NOMO-1 (cell line): Measurements from ENCODE around the gene HOXD13.

Experiments
- DNase-seq, 2 experiments: peaks; one replicate each; lab custom pipeline; 2025; ENCODE audit not compliant: unreplicated experiment in 2 of 2; lab: John Stamatoyannopoulos, UW

HOXD13 gene

DNA sequence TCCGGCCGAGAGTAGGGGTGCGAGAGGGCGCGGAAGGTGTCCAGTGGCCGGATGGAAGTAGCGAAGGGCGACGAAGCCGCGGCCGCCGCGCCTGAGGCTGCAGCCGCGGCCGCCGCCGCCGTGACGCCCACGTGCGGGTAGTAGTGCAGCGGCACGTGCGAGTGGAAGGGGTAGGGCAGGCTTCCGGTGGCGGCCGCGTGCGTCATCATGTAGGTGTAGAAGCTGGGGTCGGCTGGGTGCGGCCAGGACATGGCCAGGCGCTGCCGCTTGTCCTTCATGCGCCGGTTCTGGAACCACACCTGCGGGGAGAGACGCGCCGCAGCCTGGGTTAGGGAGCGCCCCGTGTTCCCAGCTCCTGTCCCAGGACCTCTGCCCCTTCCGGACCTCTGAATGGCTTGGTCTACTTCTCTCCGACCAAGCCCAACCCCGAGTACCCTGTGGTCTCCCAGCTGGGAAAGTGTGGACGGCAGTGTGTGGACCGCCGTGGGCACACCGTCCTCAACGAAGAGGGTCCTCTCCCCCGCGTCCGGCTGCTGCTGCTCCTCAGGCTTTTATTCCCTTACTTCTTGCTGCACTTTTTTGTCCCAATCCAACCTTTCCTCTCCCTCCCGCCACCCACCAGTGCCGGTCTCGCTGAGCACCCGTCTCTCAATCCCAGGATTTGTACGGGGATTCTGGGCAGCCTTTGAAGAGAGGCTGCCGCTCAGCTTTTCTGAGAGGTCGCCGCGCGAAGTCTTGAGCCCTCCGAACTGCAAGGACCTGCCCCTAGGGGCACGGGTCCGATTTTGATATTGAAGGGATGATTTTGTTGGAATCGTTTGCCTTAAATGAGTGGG lies 11.8 kb upstream of the HOXD13 start:
- no peak for DNase-seq

DNA sequence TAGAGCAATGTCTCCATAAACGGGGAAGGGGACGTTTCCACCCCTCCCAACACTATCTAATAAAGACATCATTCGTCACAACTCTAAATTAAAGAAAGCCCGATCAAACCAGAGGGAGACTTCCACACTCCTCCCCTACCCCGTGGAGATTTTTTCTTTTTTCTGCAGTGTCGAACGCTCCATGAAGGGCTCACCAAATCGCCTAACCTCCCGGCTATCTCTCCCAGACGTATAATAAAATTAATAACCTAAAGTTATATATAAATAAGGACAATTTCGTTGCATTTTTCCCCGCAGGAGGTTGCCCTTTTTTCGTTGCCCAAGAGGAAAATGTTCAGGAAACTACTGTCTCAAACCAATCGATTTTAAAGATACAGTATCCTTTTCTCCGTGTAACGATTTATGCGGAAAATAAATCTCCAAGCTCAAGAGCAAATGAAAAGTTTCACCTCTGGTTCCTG lies 11.1 kb upstream of the HOXD13 start:
- DNase-seq, result no peak

DNA sequence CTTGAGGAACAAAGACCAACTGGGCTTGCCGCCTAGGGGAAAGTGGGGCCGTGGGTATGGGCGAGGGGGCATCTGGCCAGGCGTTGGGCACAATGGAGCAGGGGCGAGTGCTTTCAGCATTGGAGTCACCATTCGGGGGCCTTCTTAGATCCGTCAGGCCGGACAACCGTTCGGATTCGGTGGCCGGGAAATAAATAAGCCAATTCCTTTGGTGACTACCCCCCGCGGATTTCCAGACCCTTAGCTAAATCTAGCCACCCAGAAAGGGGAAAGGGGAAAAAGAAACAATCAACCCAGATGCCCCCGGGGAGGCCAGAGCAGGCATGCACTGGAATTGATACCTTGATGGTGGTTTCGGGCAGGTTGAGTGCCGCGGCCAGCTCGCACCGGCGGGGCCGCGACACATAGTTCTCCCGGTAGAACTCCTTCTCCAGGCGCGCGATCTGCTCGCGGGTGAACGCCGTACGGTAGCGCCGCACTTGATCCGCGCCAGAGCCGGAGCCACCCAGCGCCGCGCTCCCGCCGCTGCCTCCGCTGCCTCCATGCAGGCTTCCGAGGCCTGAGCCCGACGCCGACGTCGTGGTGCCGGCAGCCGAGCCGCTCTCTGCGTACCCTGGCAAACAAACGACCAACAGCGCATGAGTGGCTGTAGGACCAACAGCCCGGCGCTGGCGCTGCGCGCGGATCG lies 10.5 kb upstream of the HOXD13 start:
- no peak for DNase-seq

DNA sequence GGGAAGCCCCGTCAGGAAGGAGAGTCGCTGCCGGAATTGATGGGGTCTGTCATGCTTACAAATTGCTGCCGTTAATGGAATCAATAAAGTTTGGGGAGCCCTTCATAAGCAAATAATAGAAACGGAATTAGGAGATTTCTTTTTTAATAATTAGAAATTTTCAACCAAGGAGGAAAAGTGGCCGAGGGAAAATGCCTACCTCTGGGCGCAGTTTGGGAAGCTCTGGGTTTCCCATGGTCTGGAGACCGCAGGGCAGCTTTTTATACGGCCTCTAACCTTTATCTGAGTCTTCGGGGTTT lies 10.0 kb upstream of the HOXD13 start:
- no peak for DNase-seq

DNA sequence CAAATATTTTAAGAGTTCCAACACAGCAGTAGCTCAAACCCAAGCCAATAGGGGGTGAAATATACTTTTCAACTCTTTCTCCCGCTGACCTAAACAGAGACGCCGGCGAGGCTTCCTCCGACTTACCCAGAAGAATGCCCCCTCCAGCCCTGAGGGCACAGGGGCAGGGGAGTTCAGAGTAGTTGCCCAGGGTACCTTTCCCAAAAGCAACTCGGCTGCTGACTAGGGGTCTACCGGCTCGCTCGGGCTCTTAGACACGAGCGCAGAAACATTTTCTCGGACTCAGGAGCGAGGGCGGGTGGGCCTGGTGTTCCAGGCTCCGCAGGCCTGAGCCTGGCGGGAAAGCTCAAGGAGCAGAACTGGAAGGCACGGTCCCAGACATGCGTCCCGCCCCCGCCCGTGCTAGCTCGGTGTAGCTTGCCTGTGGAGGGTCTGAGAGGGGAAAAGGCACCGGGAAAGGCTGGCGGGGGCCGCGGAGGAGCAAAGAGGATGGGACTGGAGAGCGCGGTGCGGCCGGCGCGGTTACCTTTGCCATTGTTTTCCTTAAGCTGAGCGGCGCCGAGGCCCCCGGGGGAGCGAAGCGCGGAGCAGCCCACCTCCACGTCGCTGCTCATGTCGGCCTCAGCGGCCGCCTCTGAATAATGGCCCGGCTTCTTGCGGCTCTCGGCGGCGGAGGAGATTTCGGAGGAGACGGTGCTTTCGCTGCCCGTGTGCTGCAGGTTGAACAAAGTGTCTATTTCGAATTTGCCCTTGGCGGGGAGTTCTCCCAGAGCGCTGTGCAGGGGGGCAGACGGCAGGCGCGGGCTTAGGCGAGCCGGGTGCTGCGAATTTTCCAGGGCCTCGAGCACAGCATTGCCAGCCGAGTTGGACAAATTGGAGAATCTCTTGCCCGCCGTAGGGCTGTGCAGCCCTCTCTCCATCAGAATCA lies 9.4 kb upstream of the HOXD13 start:
- DNase-seq, result no peak

DNA sequence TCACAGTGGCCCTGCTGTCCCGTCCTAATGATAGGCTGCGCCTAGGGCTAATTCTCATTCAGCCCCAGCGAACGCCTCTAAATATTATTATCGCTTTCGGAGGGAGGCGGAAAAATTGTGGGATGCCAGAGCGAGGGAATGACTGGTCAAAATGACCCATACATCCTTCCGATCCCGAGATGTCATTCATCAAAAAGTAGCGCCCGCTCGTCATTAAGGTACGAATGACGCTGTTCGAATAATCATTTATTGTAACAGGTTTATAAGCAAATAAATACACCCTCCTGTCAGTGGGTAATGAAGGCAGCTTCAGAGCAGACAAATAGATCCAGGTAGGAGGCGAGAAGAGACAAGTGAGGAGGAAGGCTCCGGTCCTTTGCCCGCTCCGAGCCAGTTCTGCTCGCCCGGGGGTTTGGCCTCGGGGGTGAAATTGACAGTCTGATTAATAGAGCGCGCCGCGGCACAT lies 8.7 kb upstream of the HOXD13 start, which contains the start of gene EVX2:
Gene EVX2 (minus strand): TSS at position 167 of the 466 bp plus-strand sequence. CDS start 186 bp downstream, outside the sequence.
- no peak for DNase-seq

DNA sequence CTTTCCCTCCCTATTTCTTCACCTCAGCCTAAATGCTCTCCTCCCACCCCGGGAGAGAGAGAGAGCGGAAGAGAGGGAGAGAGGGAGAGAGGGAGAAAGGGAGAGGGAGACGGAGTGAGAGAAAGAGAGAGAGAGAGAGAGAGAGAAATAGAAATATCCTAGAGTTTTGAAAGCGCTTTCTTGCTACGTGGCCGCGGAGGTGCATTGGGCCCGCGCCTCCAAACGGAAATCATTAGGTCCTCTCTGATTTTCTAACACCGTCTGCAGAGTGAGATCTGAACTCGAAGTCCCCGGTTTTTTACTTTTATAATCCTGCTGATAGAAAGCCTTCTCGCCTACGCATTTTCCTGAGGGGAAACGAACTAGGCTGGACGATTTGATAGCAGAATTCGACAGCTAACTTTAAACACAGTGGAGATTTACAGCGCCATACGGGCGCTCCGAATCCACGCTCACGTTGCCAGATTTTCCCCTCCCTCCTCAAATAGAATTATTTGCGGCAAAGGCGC lies 7.9 kb upstream of the HOXD13 start:
- DNase-seq, result no peak

DNA sequence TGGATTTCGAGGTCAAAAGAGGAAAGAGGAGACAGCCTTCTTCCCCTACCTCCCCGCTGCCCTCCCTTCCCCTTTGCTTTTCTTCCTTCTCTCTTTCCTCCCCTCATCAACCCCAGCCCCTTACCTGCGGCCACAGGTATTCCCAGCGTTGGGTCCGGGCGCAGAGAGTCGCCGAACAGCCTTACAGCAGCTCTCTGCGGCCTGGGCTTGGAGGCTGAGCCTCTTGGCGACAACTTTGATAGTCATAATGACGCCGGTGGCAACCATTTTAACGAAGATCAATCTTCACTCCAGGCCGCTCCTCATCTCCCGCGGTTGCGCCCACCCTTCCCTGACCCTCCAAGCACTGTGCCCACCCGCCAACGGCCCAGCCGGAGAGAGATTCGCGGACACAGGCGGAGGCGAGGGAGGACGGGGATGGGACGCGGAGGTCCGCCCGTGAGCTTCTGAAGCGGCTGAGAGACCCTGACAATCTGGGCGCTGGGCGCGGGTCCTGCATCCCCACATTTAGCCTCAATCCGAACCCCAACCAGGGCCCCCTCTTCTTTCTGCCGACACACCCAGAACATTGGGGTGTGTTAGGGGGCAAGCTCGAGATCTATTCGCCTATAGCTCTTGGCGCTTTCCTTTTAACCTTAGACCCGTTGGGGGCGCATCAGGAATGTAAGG lies 7.3 kb upstream of the HOXD13 start:
- no peak for DNase-seq

DNA sequence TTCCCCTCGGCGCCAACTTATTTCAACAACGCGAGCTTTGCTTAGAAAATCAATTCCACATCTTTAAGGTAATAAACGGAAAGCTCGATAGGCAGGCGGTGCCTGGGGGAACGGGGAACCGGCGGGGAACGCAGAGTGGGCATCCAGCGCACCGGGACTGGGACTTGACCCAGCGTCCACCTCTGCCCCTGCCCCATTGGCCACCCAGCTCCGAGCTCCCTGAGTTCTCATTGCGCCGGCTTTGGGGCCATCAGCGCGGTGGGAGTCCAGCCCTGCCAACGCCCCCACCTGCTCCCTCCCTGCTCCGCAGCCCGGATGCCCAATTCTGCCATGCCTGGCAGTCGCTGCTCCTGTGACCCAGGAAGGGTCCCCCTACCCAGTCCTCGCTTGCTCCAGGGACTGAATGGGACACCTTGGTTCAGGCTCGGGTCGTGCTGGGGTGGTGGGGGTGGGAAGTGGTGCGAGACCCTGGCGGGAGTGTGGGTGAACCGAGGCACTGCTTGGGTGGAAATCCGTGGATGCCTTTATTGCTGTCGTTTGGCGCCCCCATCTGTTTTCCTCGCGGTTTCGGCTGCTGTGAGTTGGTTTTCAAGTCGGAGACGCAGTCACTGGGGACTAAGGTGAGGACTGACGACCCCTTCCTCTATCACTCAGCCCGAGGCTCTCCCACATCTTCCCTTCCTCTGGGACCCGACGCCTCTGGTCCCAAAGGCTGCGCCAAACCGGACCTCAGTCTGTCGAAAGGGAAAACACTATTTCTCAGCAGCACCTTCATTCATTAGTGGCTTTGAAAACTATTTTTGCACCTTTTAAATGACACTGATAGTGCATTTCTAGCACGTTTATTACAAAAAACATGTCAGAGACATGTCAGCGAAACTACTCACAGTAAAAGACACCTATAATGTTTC lies 6.4 kb upstream of the HOXD13 start:
- no peak for DNase-seq

DNA sequence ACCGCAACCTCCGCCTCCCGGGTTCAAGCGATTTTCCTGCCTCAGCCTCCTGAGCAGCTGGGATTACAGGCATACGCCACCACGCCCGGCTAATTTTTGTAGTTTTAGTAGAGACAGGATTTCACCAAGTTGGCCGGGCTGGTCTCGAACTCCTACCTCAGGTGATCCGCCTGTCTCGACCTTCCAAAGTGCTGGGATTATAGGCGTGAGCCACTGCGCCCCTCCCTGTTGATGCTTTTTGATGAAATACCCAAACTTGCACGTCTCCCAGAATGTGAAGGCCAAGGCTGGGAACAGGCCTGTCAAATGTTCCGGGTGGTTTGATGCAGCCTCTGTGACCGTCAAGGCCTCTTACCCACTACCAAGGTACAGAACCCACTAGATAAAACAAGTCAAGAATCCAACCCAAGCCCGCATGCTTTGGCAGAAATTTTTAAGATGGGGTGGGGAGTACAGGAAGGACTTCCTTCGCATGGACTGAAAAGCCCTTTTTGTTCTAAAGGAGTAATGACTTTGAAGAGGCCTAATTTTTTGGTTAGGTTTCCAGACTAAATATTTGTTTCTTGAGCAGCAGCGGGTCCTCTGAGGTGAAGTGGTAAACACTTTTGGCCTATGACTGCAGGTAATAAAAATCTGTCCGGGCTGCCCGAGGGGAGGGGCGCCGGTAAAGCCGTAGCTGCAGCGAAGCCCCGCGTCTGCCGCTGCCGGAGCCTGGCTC lies 5.0 kb upstream of the HOXD13 start:
- DNase-seq, result no peak

DNA sequence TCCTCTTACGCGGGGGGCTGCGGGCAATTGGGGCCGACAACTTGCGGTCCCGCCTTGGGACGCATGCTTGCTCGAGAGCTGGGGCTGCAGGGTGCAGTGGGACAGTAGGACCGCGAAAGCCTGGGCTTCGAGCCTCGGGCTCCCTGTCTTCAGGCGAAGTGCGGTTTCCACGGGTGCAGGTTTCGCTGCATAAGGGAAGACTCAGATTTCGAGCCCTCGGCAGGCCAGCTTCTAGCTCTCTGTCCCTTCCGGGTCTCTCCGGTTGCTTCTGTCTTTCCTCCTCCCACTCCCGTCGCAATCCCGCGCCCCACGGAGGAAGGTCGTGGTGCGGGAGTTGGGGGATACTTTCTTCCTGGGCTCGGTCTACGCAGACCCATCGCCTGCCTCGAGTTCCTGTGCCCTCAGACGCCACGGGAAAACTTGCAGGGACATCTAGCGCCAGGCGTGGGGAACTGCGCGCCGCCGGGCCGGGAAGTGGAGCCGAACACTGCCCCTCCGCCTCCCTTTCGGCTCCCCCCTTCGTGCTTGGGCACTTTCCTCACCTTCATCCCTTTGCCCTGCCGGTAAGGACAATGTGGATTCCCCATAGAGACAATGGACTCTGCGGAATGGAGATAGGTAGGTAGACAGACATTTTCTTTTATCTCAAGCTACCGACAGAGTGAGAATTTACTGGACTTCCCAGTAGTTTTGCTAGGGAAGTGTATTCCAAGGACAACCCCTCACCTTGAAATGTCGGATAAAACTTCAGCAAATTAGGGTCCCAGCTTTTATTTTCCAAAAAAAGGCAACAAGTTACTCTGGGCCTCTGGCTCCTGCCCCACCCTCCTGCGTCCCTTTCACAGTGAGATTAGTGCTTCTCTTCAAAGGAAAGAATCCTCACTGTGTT lies 4.2 kb upstream of the HOXD13 start:
- DNase-seq, result peak; percentile 38 to 57

DNA sequence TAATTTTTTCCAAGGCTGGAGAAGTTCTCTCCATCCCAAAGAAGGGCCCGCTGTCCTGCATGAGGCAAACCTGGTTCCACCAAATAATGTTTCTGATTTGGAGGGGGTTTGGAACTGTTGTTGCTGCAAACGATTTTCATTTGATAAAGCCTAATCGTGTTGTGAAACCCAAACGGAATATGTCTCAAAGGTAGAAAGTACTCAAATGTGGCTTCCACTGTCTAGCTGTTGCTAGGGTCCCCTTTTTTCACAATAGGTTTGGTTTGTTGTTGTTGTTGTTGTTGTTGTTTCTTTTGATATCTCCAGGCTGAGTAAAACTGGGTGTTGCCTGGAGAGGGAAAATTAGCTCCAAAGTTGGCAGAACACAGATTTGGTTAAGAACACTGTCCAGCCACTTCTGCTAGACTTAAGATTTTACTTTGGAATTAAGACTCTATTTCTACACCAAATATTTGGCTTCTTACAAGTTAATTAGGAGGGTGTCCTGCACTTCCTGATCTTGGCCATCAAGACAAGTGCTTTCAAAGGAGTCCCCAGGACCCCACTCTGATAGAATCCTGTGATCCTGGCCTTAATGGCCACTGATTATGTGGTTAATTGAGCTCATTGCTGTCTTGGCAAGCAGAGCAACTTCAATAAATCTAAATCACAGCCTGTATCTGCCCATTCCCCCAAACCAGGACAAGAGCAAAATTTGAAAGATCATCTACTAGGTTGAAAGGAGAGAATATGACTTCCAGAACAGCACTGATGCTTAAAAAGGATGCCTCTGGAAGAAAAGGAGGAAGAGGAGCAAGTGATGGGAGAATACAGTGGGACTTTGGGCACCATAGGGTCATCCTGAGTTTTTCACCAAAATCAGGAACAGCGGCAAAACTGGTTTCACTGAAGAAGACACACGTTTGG lies 3.3 kb upstream of the HOXD13 start:
- DNase-seq, result no peak

DNA sequence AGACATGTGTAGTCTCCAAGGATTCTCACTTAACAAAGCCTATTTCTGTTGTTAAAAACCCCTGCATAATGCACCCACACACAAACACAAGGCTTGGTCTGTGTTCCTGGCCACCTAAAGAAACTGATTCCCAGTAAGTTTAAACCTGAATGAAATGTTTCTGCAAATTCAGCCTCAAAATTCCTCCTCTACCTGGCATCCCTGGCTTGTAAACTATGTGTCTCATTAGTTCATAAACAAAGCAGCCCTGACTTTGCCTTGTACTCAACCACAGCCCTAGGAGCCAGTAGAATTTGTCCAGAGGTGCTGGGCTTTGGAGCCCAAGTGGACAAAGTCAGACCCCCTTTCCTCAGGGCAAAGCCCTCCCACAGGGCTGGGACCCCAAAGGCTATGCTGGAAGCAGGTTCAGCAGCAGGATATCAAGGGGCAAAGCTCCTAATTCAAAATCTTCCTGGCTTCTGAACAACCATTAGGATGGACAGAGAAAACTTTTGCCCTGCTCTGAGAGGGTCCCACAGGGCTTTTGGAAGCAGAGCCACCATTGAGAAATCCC lies 2.6 kb upstream of the HOXD13 start:
- no peak for DNase-seq

DNA sequence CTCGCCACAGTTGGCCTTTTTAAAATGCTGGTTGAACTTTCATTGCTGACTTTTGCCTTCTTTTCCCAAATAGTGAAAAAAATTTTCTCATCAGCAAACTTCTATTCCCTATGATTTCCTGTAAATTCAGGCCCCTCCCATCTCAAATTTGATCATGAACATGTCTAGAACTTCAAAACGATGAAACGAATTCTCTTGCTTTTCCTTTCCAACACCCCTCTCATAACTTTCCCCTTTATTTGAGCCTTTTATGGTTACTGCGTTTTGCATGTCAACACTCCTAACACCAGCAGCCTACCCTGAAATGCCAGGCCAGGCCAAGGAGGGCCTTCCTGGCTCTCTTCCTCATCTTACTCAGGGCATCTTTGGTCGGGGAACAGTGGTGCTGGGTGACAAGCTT lies 1.7 kb upstream of the HOXD13 start:
- DNase-seq, result no peak

DNA sequence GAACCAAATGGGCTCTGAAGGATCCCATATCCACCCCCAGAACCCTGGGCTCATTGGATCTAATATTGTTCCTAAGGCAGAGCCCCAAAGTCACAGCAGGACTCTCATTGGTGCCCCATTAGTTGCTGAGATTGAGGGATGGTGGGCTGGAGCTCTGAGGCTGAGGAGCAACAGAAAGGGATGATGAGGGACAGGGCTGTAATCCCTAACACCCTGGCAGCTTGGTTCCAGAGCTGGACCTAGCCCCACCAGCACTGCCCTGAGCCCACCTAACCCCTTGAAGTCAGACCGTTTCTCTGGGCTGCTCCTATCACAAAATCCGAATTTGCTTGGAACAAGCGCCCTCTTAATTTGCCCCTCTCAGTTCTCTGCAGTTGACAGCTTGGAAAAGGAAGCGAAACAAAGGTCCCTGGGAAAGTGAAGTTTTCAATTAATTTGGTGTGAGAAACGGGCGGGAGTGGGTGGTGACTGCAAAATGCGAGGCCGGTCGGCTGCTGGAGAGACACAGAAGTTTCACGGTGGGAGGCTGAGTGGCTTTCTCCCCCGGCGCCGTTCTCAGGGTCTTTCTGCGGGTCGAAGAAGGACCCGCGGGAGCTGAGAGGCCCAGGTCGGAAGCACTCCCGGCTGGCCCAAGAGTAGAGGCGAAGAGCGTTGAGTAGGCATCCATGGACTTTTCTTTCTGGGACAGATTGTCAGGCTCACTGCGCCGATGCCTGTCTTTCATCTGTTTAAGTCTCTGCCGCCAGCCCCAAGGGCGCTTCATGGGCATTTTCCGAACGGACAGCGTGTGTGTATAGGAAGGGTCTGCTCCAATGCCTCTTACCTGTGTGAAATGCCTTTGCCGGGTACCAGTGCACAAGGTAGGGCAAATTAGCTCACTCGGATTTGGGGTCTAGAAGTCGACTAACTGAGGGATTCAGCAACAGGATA lies 927 bp upstream of the HOXD13 start:
- no peak for DNase-seq
